Activated naive CD4-positive, alpha-beta T cell treated with anti-CD3 and anti-CD28 coated beads for 36 hours (primary cell): ENCODE data around the gene AP2S1. TPM values are rescaled to one million over a fixed set of nuclear protein-coding genes. Genes with fewer than 3 reads are reported as not detected.
"Not testable (repeated sequence)": the region's sequence is repeated elsewhere in the genome, so short reads cannot be mapped to it uniquely, and the experiment has no call there.

ENCODE experiments used
- CTCF ChIA-PET: fragments of 350-600 bp; sonication (Branson Sonifier 250); formaldehyde crosslinking; loops from one replicate; lab custom pipeline; 2021; ENCODE audit warnings: antibody characterized with exemption; lab: Charles Lee
- DNase-seq: peaks from one replicate; pipeline ENCODE4 v3.0.0-alpha.2; 2020
- H3K27ac Mint-ChIP-seq: one replicate; pipeline ENCODE4 v1.8.0; 2021; ENCODE audit warnings: mild to moderate bottlenecking, mixed read lengths
- H3K27me3 Mint-ChIP-seq: one replicate; pipeline ENCODE4 v1.8.0; 2021; ENCODE audit warnings: low read depth, mixed read lengths
- H3K36me3 Mint-ChIP-seq: one replicate; pipeline ENCODE4 v1.8.0; 2021; ENCODE audit warnings: low read depth, mixed read lengths
- H3K4me1 Mint-ChIP-seq: one replicate; pipeline ENCODE4 v1.8.0; 2021; ENCODE audit warnings: low read depth, mixed read lengths
- H3K4me3 Mint-ChIP-seq: one replicate; pipeline ENCODE4 v1.8.0; 2021; ENCODE audit warnings: mild to moderate bottlenecking, moderate library complexity, mixed read lengths
- H3K9me3 Mint-ChIP-seq: one replicate; pipeline ENCODE4 v1.8.0; 2021; ENCODE audit warnings: mixed read lengths
- intact Hi-C: fragments of 100-400 bp; cut with micrococcal nuclease; formaldehyde crosslinking; loops from one replicate; pipeline ENCODE4 v1.15.1; 2023
- total RNA-seq, 2 experiments: library from RNA; stranded (reverse); gene quantifications; one replicate each; pipeline ENCODE4 v1.2.3, GENCODE V29; 2021

AP2S1 gene
- total RNA-seq, 2 experiments from 2014 or later: 112 to 118 TPM

- peaks cover 7% of the 10 kb centered on the region for H3K36me3 Mint-ChIP-seq
- no peak for DNase-seq
Observed at GRCh38 chr19:46834121-46834520, 16.5 kb downstream of the AP2S1 start.

GRCh38 chr19:46830864-46831263, 19.8 kb downstream of the AP2S1 start:
- intact Hi-C loops: no loop called here
- no peak overlapping the region for H3K4me3 Mint-ChIP-seq
- H3K4me1 Mint-ChIP-seq: peaks cover 8% of the 10 kb centered on the region
- no peaks in the 10 kb centered on the region for H3K9me3 Mint-ChIP-seq
- H3K27ac Mint-ChIP-seq: no peak overlapping the region
- no peaks in the 10 kb centered on the region for H3K36me3 Mint-ChIP-seq
- DNase-seq: no peak
- H3K27me3 Mint-ChIP-seq: no peaks in the 10 kb centered on the region
- CTCF ChIA-PET: interaction anchor here (0.5 to 3.2 kb wide), 4 partner anchors 9 to 80 kb away, joined by 3 to 21 read pairs (median 4); no protein-coding TSS in a partner anchor

More at GRCh38 chr19:46834121-46834520, 16.5 kb downstream of the AP2S1 start:
- CTCF ChIA-PET: interaction anchor here (0.8 to 1.6 kb wide), 2 partner anchors 29 to 76 kb away, joined by 3 to 4 read pairs; no protein-coding TSS in a partner anchor
- no peaks in the 10 kb centered on the region for H3K27me3 Mint-ChIP-seq
- no peak overlapping the region for H3K4me3 Mint-ChIP-seq
- H3K4me1 Mint-ChIP-seq: peaks cover 2% of the 10 kb centered on the region
- intact Hi-C loops: no loop called here
- no peaks in the 10 kb centered on the region for H3K9me3 Mint-ChIP-seq
- H3K27ac Mint-ChIP-seq: no peak overlapping the region

- Mint-ChIP-seq H3K36me3 (no peaks in the 10 kb centered on the region), H3K9me3 (no peaks in the 10 kb centered on the region), H3K27me3 (no peaks in the 10 kb centered on the region), H3K4me3 (no peak overlapping the region), H3K27ac (no peak overlapping the region), H3K4me1 (peaks cover 10% of the 10 kb centered on the region)
- intact Hi-C loops: no loop called here
- CTCF ChIA-PET: interaction anchor here (0.6 to 3.2 kb wide), 3 partner anchors 11 to 71 kb away, joined by 3 to 21 read pairs (median 3); no protein-coding TSS in a partner anchor
- DNase-seq: peak; percentile 78
Observed at GRCh38 chr19:46828484-46828883, 22.2 kb downstream of the AP2S1 start.

GRCh38 chr19:46825731-46826055, 25.0 kb downstream of the AP2S1 start:
- intact Hi-C loops: no loop called here
- no peaks in the 10 kb centered on the region for H3K9me3 Mint-ChIP-seq
- peaks cover 27% of the 10 kb centered on the region for H3K4me1 Mint-ChIP-seq
- CTCF ChIA-PET: no interaction called here
- no peak for DNase-seq
- no peaks in the 10 kb centered on the region for H3K27me3 Mint-ChIP-seq
- no peak overlapping the region for H3K27ac Mint-ChIP-seq
- H3K4me3 Mint-ChIP-seq: no peak overlapping the region
- no peaks in the 10 kb centered on the region for H3K36me3 Mint-ChIP-seq

GRCh38 chr19:46824890-46825730, 25.5 kb downstream of the AP2S1 start:
- peak; percentile 15 for DNase-seq
- Mint-ChIP-seq H3K27me3 (no peaks in the 10 kb centered on the region), H3K27ac (no peak overlapping the region), H3K9me3 (no peaks in the 10 kb centered on the region), H3K4me1 (peaks cover 31% of the 10 kb centered on the region), H3K4me3 (no peak overlapping the region), H3K36me3 (no peaks in the 10 kb centered on the region)
- CTCF ChIA-PET: interaction anchor here (0.6 to 1.1 kb wide), 2 partner anchors 15 to 28 kb away, joined by 4 to 7 read pairs; no protein-coding TSS in a partner anchor
- intact Hi-C loops: no loop called here

- peaks cover 29% of the 10 kb centered on the region for H3K4me1 Mint-ChIP-seq
- no peak overlapping the region for H3K4me3 Mint-ChIP-seq
- H3K36me3 Mint-ChIP-seq: no peaks in the 10 kb centered on the region
- no peak for DNase-seq
- no peak overlapping the region for H3K27ac Mint-ChIP-seq
- H3K9me3 Mint-ChIP-seq: no peaks in the 10 kb centered on the region
- intact Hi-C loops: no loop called here
- CTCF ChIA-PET: interaction anchor here (0.9 kb wide), 2 partner anchors 17 to 191 kb away, joined by 3 to 4 read pairs; no protein-coding TSS in a partner anchor
- H3K27me3 Mint-ChIP-seq: no peaks in the 10 kb centered on the region
Observed at GRCh38 chr19:46823049-46823448, 27.6 kb downstream of the AP2S1 start.

GRCh38 chr19:46822410-46822787, 28.2 kb downstream of the AP2S1 start:
- peak overlapping the region; percentile 26 for H3K27ac Mint-ChIP-seq

GRCh38 chr19:46821512-46822409, 28.9 kb downstream of the AP2S1 start:
- Mint-ChIP-seq H3K4me3 (no peak overlapping the region), H3K9me3 (no peaks in the 10 kb centered on the region), H3K27me3 (no peaks in the 10 kb centered on the region), H3K36me3 (no peaks in the 10 kb centered on the region), H3K4me1 (peaks cover 29% of the 10 kb centered on the region), H3K27ac (peak overlapping the region; percentile 26)
- CTCF ChIA-PET: interaction anchor here (0.9 to 1.7 kb wide), 8 partner anchors 18 to 192 kb away, joined by 3 to 10 read pairs (median 4); no protein-coding TSS in a partner anchor
- intact Hi-C loops: loop anchor here (1.0 kb wide), 1 partner anchor 35 kb away; no protein-coding TSS in a partner anchor
- peak; percentile 82 for DNase-seq

More at GRCh38 chr19:46822410-46822787, 28.2 kb downstream of the AP2S1 start:
- H3K27me3 Mint-ChIP-seq, H3K9me3 Mint-ChIP-seq, intact Hi-C loops, H3K4me3 Mint-ChIP-seq, DNase-seq, H3K36me3 Mint-ChIP-seq: not testable (repeated sequence)
- H3K4me1 Mint-ChIP-seq: peaks cover 29% of the 10 kb centered on the region
- CTCF ChIA-PET: interaction anchor here (0.9 to 1.7 kb wide), 4 partner anchors 18 to 192 kb away, joined by 3 to 10 read pairs (median 4); no protein-coding TSS in a partner anchor

GRCh38 chr19:46818812-46819211, 31.8 kb downstream of the AP2S1 start:
- Mint-ChIP-seq H3K4me3 (no peak overlapping the region), H3K27me3 (no peaks in the 10 kb centered on the region), H3K4me1 (peaks cover 28% of the 10 kb centered on the region), H3K36me3 (no peaks in the 10 kb centered on the region), H3K9me3 (no peaks in the 10 kb centered on the region), H3K27ac (no peak overlapping the region)
- DNase-seq: peak; percentile 16
- CTCF ChIA-PET: interaction anchor here (0.9 to 1.9 kb wide), 3 partner anchors 21 to 61 kb away, joined by 3 to 7 read pairs (median 4); no protein-coding TSS in a partner anchor
- intact Hi-C loops: no loop called here

GRCh38 chr19:46815833-46816627, 34.6 kb downstream of the AP2S1 start:
- no peak overlapping the region for H3K27ac Mint-ChIP-seq
- no peaks in the 10 kb centered on the region for H3K27me3 Mint-ChIP-seq
- H3K36me3 Mint-ChIP-seq: no peaks in the 10 kb centered on the region
- no peak overlapping the region for H3K4me3 Mint-ChIP-seq
- H3K9me3 Mint-ChIP-seq: no peaks in the 10 kb centered on the region
- no peak for DNase-seq
- intact Hi-C loops: no loop called here
- CTCF ChIA-PET: interaction anchor here (0.9 kb wide), 1 partner anchor 58 kb away, joined by 3 read pairs; no protein-coding TSS in a partner anchor
- H3K4me1 Mint-ChIP-seq: peaks cover 14% of the 10 kb centered on the region

- CTCF ChIA-PET: no interaction called here
- Mint-ChIP-seq H3K36me3 (no peaks in the 10 kb centered on the region), H3K4me3 (no peak overlapping the region), H3K4me1 (no peaks in the 10 kb centered on the region), H3K27ac (no peak overlapping the region), H3K9me3 (no peaks in the 10 kb centered on the region), H3K27me3 (no peaks in the 10 kb centered on the region)
- no peak for DNase-seq
- intact Hi-C loops: loop anchor here (5.0 kb wide), 1 partner anchor 887 kb away; no protein-coding TSS in a partner anchor
Observed at GRCh38 chr19:46813839-46814358, 36.7 kb downstream of the AP2S1 start.
